Suprapubic skin (tissue), 4 donors: ENCODE measurements around the gene PDE3B. TPM values are rescaled to one million over a fixed set of nuclear protein-coding genes. Genes with fewer than 3 reads are reported as not detected.
"Not testable (repeated sequence)": the region's sequence is repeated elsewhere in the genome, so short reads cannot be mapped to it uniquely, and the experiment has no call there.

Experiments used
- DNase-seq, 2 donors: peaks; one replicate each; pipeline ENCODE4 v3.0.0-alpha.2; 2019; ENCODE audit warnings: low spot score in 2 of 2
- H3K27ac ChIP-seq: fragments of 200-600 bp; sonication (generic); one replicate; pipeline ENCODE4 v1.5.1; 2019
- H3K27me3 ChIP-seq: fragments of 200-600 bp; sonication (generic); one replicate; pipeline ENCODE4 v1.5.1; 2019
- H3K36me3 ChIP-seq: fragments of 200-600 bp; sonication (generic); one replicate; pipeline ENCODE4 v1.5.1; 2019
- H3K4me1 ChIP-seq: fragments of 200-600 bp; sonication (generic); one replicate; pipeline ENCODE4 v1.5.1; 2019
- H3K4me3 ChIP-seq: fragments of 200-600 bp; sonication (generic); one replicate; pipeline ENCODE4 v1.5.1; 2019; ENCODE audit warnings: mild to moderate bottlenecking
- H3K9me3 ChIP-seq: fragments of 200-600 bp; sonication (generic); one replicate; pipeline ENCODE4 v1.5.1; 2019
- EP300 ChIP-seq: sonication (generic); formaldehyde crosslinking; IDR thresholded peaks from one replicate; pipeline ENCODE4 v1.6.1; 2017; ENCODE audit warnings: antibody characterized with exemption
- POLR2A ChIP-seq, 2 donors: fragments of 450-650 bp; IDR thresholded peaks; one replicate each; pipeline ENCODE4 v1.6.1; 2017; ENCODE audit warnings: antibody characterized with exemption in 2 of 2, mild to moderate bottlenecking in 2 of 2, moderate library complexity in 2 of 2
- POLR2AphosphoS5 ChIP-seq, 3 donors: sonication (generic); formaldehyde crosslinking; IDR thresholded peaks; one replicate each; pipeline ENCODE4 v1.6.1; 2017; ENCODE audit warnings: antibody characterized with exemption in 3 of 3
- WGBS: methylation state at CpG from one replicate; pipeline ENCODE4 v1.1.5; 2018; 5-methylcytosine and 5-hydroxymethylcytosine counted together
- total RNA-seq, 4 donors: library from RNA; depleted of rRNA; stranded (reverse); fragments of >200 nt; gene quantifications; one replicate each; pipeline ENCODE4 v1.1.0, GENCODE V29; 2016
- TF ChIP-seq, protein P1 (sequence below), 2 donors: fragments of 200-600 bp in 1 of 2; fragments of 450-650 bp in 1 of 2; sonication (generic) in 1 of 2; IDR thresholded peaks; one replicate each; pipeline ENCODE4 v1.5.1; 2016 to 2019; ENCODE audit warnings: antibody characterized with exemption in 2 of 2, mild to moderate bottlenecking in 1 of 2, moderate library complexity in 1 of 2

The PDE3B gene
- 1 to 10 TPM; 1.9 to 6.8 (median 2.7) TPM for total RNA-seq

GRCh38 chr11:14643697-14644225 is at the start of gene PDE3B:
Gene PDE3B, plus strand, starts transcription at chr11:14643804. Its CDS starts 272 bp downstream, at chr11:14644076.
- Histone ChIP-seq H3K9me3 (no peaks in the 10 kb centered on the region), H3K4me1 (peaks cover 21% of the 10 kb centered on the region), H3K27ac (no peak within 1 kb of the TSS), H3K36me3 (no peaks in the 10 kb centered on the region), H3K27me3 (peaks cover 34% of the 10 kb centered on the region), H3K4me3 (peak within 1 kb of the TSS; percentile 70)
- DNase-seq: peak; percentile 70 to 82
- 0% methylated on average over 10 of the region's 59 CpGs for WGBS
- TF ChIP-seq, protein P1, sequence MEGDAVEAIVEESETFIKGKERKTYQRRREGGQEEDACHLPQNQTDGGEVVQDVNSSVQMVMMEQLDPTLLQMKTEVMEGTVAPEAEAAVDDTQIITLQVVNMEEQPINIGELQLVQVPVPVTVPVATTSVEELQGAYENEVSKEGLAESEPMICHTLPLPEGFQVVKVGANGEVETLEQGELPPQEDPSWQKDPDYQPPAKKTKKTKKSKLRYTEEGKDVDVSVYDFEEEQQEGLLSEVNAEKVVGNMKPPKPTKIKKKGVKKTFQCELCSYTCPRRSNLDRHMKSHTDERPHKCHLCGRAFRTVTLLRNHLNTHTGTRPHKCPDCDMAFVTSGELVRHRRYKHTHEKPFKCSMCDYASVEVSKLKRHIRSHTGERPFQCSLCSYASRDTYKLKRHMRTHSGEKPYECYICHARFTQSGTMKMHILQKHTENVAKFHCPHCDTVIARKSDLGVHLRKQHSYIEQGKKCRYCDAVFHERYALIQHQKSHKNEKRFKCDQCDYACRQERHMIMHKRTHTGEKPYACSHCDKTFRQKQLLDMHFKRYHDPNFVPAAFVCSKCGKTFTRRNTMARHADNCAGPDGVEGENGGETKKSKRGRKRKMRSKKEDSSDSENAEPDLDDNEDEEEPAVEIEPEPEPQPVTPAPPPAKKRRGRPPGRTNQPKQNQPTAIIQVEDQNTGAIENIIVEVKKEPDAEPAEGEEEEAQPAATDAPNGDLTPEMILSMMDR (IDR thresholded peaks at IDR 0.05): no peak
- TF ChIP-seq POLR2AphosphoS5 (IDR thresholded peaks at IDR 0.05) (no peak), POLR2A (IDR thresholded peaks at IDR 0.05) (no peak), EP300 (no peak)

GRCh38 chr11:14595261-14595660 is 48.3 kb upstream of the PDE3B start:
- not testable (repeated sequence) for H3K27ac ChIP-seq, H3K27me3 ChIP-seq, H3K9me3 ChIP-seq, H3K36me3 ChIP-seq, H3K4me1 ChIP-seq, H3K4me3 ChIP-seq, DNase-seq
- 55% methylated on average over 1 of the region's 1 CpG for WGBS

- H3K4me1 ChIP-seq: no peaks in the 10 kb centered on the region
- DNase-seq: no peak
- H3K36me3 ChIP-seq: no peaks in the 10 kb centered on the region
- no peak overlapping the region for H3K27ac ChIP-seq
- no peaks in the 10 kb centered on the region for H3K9me3 ChIP-seq
- TF ChIP-seq EP300: no peak
- no peak for TF ChIP-seq POLR2A (IDR thresholded peaks at IDR 0.05)
- TF ChIP-seq, protein P1 (IDR thresholded peaks at IDR 0.05): no peak
- TF ChIP-seq POLR2AphosphoS5 (IDR thresholded peaks at IDR 0.05): no peak
- no peaks in the 10 kb centered on the region for H3K27me3 ChIP-seq
- no peak overlapping the region for H3K4me3 ChIP-seq
Measured at GRCh38 chr11:14607713-14608112, 35.9 kb upstream of the PDE3B start.

GRCh38 chr11:14609902-14610301 is 33.7 kb upstream of the PDE3B start:
- Histone ChIP-seq H3K4me3 (no peak overlapping the region), H3K27me3 (no peaks in the 10 kb centered on the region), H3K4me1 (no peaks in the 10 kb centered on the region), H3K36me3 (no peaks in the 10 kb centered on the region), H3K9me3 (no peaks in the 10 kb centered on the region), H3K27ac (no peak overlapping the region)
- TF ChIP-seq POLR2AphosphoS5 (IDR thresholded peaks at IDR 0.05) (no peak), POLR2A (IDR thresholded peaks at IDR 0.05) (no peak), EP300 (no peak)
- TF ChIP-seq, protein P1 (IDR thresholded peaks at IDR 0.05): no peak
- DNase-seq: no peak
- 91% methylated on average over 1 of the region's 1 CpG for WGBS

DNA sequence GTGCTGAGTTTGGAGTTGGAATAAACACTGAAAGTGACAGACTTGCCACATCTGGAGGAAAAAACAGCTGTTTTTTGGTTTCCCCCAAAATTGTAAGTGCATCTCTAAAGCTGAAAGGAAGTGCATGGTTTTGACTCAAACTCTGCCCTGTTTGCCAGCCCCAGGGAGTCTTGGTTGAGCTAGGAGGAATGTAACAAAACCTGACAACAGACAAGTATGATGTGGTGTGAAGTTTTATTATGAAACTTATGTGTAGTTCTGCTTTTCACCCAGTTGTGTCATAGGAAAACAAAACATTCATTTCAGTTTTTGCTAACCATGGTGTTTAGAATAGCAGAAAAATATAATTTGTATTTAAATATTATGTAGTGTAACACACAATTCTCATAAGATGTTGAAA is 31.7 kb upstream of the PDE3B start:
- Histone ChIP-seq H3K27ac (no peak overlapping the region), H3K27me3 (no peaks in the 10 kb centered on the region), H3K4me3 (no peak overlapping the region), H3K9me3 (no peaks in the 10 kb centered on the region), H3K4me1 (no peaks in the 10 kb centered on the region), H3K36me3 (no peaks in the 10 kb centered on the region)
- no peak for TF ChIP-seq POLR2A (IDR thresholded peaks at IDR 0.05)
- DNase-seq: no peak

GRCh38 chr11:14612694-14613093 is 30.9 kb upstream of the PDE3B start:
- Histone ChIP-seq H3K9me3 (no peaks in the 10 kb centered on the region), H3K27me3 (no peaks in the 10 kb centered on the region), H3K36me3 (no peaks in the 10 kb centered on the region), H3K27ac (no peak overlapping the region), H3K4me3 (no peak overlapping the region), H3K4me1 (no peaks in the 10 kb centered on the region)
- WGBS: 80% methylated on average over 2 of the region's 2 CpGs
- TF ChIP-seq, protein P1 (IDR thresholded peaks at IDR 0.05): no peak
- TF ChIP-seq POLR2A (IDR thresholded peaks at IDR 0.05): no peak
- no peak for TF ChIP-seq EP300
- no peak for TF ChIP-seq POLR2AphosphoS5 (IDR thresholded peaks at IDR 0.05)
- DNase-seq: no peak
